Aorta (tissue), 5 donors: ENCODE data around the gene RAP1GAP2. TPM values are rescaled to one million over a fixed set of nuclear protein-coding genes. Genes with fewer than 3 reads are reported as not detected.

ENCODE experiments used
- ATAC-seq: fragments of 200-7000 bp; cut with Tn5 transposase; one replicate; pipeline ENCODE4 v1.9.1; 2022; ENCODE audit warnings: moderate library complexity; ENCODE audit not compliant: low FRiP score
- DNase-seq, 2 donors: peaks; one replicate each; pipeline ENCODE4 v3.0.0-alpha.2; 2020
- H3K27ac ChIP-seq, 2 donors: one replicate each; pipeline ENCODE4 v1.5.1; 2013; ENCODE audit warnings: low read length in 2 of 2, mild to moderate bottlenecking in 2 of 2, moderate library complexity in 2 of 2, control low read depth in 1 of 2, inconsistent platforms in 1 of 2, low read depth in 1 of 2
- H3K27me3 ChIP-seq, 2 donors: one replicate each; pipeline ENCODE4 v1.6.1; 2013; ENCODE audit warnings: control low read depth in 1 of 2, low read length in 1 of 2, mild to moderate bottlenecking in 1 of 2, moderate library complexity in 1 of 2; ENCODE audit not compliant: insufficient read depth in 2 of 2, control insufficient read depth in 1 of 2
- H3K36me3 ChIP-seq, 2 donors: one replicate each; pipeline ENCODE4 v1.6.1; 2013; ENCODE audit warnings: control low read depth in 1 of 2, low read length in 1 of 2, mild to moderate bottlenecking in 1 of 2; ENCODE audit not compliant: insufficient read depth in 2 of 2, control insufficient read depth in 1 of 2
- H3K4me1 ChIP-seq, 2 donors: one replicate each; pipeline ENCODE4 v1.6.1; 2013; ENCODE audit warnings: low read length in 2 of 2, control low read depth in 1 of 2, mild to moderate bottlenecking in 1 of 2, moderate library complexity in 1 of 2; ENCODE audit not compliant: insufficient read depth in 2 of 2, control insufficient read depth in 1 of 2
- H3K4me3 ChIP-seq, 2 donors: one replicate each; pipeline ENCODE4 v1.5.1; 2013; ENCODE audit warnings: low read length in 2 of 2, control low read depth in 1 of 2, mild to moderate bottlenecking in 1 of 2
- H3K9me3 ChIP-seq: one replicate; pipeline ENCODE4 v1.6.1; 2013; ENCODE audit warnings: mild to moderate bottlenecking, low read length; ENCODE audit not compliant: control insufficient read depth
- WGBS, 2 donors: extraction: QIAGEN DNeasy Blood & Tissue Kit; methylation state at CpG; one replicate each; pipeline ENCODE4 v1.1.7; 2013; 5-methylcytosine and 5-hydroxymethylcytosine counted together
- intact Hi-C, 2 donors: fragments of 100-400 bp; cut with DNase I; formaldehyde crosslinking; loops; one replicate each; pipeline versions ENCODE4 v1.14.2 to v1.15.0; 2022
- polyA plus RNA-seq, 2 donors: library from polyadenylated mRNA; stranded (reverse); fragments of 200-250 nt; gene quantifications; one replicate each; pipeline ENCODE4 v1.2.3, GENCODE V29; 2013
- total RNA-seq, 2 donors: library from RNA; stranded (reverse); fragmentation: NEBNext Ultra II Directional; extraction: Animal tissue kit (Norgen Biotek cat#: 25700); gene quantifications; one replicate each; pipeline ENCODE4 v1.2.1, GENCODE V29; 2021
- donor health status: healthy with polysubstance abuse.
- donor health status: Bipolar disorder and iron deficiency.
- donor health status: DM: no; HTN: no; CAD: no.
- donor health status: DM: no; HTN: no; CAD: no.
- donor health status: DM: yes; HTN: yes; CAD: no.

Gene RAP1GAP2
- total and polyA plus RNA-seq, 4 donors = 2.0 to 7.7 (median 4.2) TPM

GRCh38 chr17:3004150-3004801, 208.0 kb downstream of the RAP1GAP2 start:
- no peaks in the 10 kb centered on the region for H3K4me1 ChIP-seq
- WGBS, 2 donors = 2 to 4% methylated on average over 36 of the region's 36 CpGs
- no peaks in the 10 kb centered on the region for H3K27me3 ChIP-seq
- no peaks in the 10 kb centered on the region for H3K9me3 ChIP-seq
- intact Hi-C loops = no loop called here
- no peak overlapping the region for H3K4me3 ChIP-seq
- peak overlapping the region; percentile 53 to 70 for H3K27ac ChIP-seq
- no peaks in the 10 kb centered on the region for H3K36me3 ChIP-seq
- peak; percentile 100 for DNase-seq
- peak; percentile 96 for ATAC-seq

- intact Hi-C loops = no loop called here
- peak in 1 of 2 donors; percentile 42 for DNase-seq
- no peak for ATAC-seq
- 83 to 84% methylated on average over 13 of the region's 13 CpGs for WGBS, 2 donors
- no peak overlapping the region for H3K4me3 ChIP-seq
- no peaks in the 10 kb centered on the region for H3K36me3 ChIP-seq
- no peaks in the 10 kb centered on the region for H3K4me1 ChIP-seq
- no peaks in the 10 kb centered on the region for H3K27me3 ChIP-seq
- peak overlapping the region in 1 of 2 donors; percentile 70 for H3K27ac ChIP-seq
- no peaks in the 10 kb centered on the region for H3K9me3 ChIP-seq
Measured at GRCh38 chr17:3004925-3005324, 208.7 kb downstream of the RAP1GAP2 start.

DNA sequence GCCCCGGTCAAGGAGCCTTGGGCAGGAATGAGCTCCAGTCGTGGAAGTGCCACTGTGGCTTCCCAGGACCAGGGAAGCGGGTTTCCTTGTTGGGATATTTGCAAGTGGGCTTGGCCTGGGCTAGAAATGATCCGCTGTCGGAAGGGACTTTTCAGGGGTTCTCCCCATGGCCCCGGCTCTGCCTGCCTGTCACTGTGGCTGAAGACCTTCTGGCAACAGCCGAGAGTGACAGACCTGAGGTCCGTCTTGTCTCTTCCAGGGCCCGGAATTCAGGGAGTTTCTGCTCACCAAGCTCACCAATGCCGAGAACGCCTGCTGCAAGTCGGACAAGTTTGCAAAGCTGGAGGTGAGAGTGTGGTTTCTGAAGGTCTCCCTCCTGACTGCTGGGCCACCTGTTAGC, 209.5 kb downstream of the RAP1GAP2 start:
- Histone ChIP-seq H3K27ac (no peak overlapping the region), H3K4me1 (no peaks in the 10 kb centered on the region), H3K27me3 (no peaks in the 10 kb centered on the region), H3K36me3 (no peaks in the 10 kb centered on the region), H3K9me3 (no peaks in the 10 kb centered on the region), H3K4me3 (no peak overlapping the region)
- ATAC-seq (no peak), DNase-seq (peak in 1 of 2 donors; percentile 21)
- intact Hi-C loops = no loop called here
- 94 to 95% methylated on average over 12 of the region's 12 CpGs for WGBS, 2 donors

DNA sequence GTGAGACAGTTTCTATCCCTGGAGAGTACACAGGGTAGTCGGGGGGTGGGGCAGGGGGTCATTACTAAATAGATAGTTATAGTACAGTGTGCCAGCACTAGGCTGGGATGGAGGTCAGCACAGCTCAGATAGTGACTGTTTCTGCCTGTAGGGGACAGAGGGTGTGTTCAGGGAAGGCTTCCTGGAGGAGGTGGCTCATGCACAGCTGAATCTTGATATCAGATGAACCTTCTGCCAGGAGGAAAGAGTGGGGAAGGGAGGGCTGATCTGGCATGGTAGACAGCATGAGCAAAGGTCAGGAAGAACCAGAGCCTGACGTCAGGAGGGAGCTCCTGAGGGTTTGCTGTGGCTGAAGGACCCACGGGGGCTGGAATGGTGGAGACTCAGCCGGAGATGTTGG, 210.6 kb downstream of the RAP1GAP2 start:
- no peak for ATAC-seq
- Histone ChIP-seq H3K4me1 (no peaks in the 10 kb centered on the region), H3K36me3 (no peaks in the 10 kb centered on the region), H3K9me3 (no peaks in the 10 kb centered on the region), H3K4me3 (no peak overlapping the region), H3K27ac (no peak overlapping the region), H3K27me3 (no peaks in the 10 kb centered on the region)
- WGBS, 2 donors = 74 to 77% methylated on average over 4 of the region's 4 CpGs
- peak in 1 of 2 donors; percentile 1 for DNase-seq
- intact Hi-C loops = no loop called here

DNA sequence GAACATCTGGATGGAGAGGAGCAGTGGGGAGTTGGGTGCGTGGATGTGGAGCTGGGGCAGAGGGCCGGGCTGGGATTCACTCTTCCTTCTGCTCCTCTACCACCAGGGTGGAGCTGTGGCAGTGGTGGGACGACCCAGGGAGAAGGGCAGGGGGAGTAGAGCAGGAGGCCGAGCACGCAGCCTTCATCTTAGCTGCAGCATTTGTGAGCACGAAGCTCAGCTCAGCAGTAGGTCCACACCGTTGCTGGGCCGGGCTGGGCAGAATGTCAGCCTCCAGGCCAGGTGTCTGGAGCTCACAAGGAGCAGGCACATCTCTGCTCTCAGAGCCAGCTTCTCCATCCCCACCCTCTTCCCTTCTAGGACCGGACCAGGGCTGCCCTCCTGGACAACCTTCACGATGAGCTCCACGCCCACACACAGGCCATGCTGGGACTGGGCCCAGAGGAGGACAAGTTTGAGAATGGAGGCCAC, 211.4 kb downstream of the RAP1GAP2 start:
- peak in 1 of 2 donors; percentile 36 for DNase-seq
- no peak for ATAC-seq
- Histone ChIP-seq H3K27ac (no peak overlapping the region), H3K9me3 (no peaks in the 10 kb centered on the region), H3K4me3 (no peak overlapping the region), H3K27me3 (no peaks in the 10 kb centered on the region), H3K36me3 (no peaks in the 10 kb centered on the region), H3K4me1 (no peaks in the 10 kb centered on the region)
- 96% methylated on average over 11 of the region's 11 CpGs for WGBS, 2 donors
- intact Hi-C loops = loop anchor here in 1 of 2 donors (2.0 kb wide), 1 partner anchor 177 kb away; no protein-coding TSS in a partner anchor

- intact Hi-C loops = loop anchor here in 1 of 2 donors (2.0 kb wide), 1 partner anchor 178 kb away; no protein-coding TSS in a partner anchor
- no peak overlapping the region for H3K4me3 ChIP-seq
- WGBS, 2 donors = 94 to 95% methylated on average over 25 of the region's 25 CpGs
- H3K27ac ChIP-seq = no peak overlapping the region
- H3K4me1 ChIP-seq = no peaks in the 10 kb centered on the region
- no peaks in the 10 kb centered on the region for H3K9me3 ChIP-seq
- H3K27me3 ChIP-seq = no peaks in the 10 kb centered on the region
- DNase-seq = peak in 1 of 2 donors; percentile 29
- no peak for ATAC-seq
- no peaks in the 10 kb centered on the region for H3K36me3 ChIP-seq
Measured at GRCh38 chr17:3008336-3009288, 212.4 kb downstream of the RAP1GAP2 start.

DNA sequence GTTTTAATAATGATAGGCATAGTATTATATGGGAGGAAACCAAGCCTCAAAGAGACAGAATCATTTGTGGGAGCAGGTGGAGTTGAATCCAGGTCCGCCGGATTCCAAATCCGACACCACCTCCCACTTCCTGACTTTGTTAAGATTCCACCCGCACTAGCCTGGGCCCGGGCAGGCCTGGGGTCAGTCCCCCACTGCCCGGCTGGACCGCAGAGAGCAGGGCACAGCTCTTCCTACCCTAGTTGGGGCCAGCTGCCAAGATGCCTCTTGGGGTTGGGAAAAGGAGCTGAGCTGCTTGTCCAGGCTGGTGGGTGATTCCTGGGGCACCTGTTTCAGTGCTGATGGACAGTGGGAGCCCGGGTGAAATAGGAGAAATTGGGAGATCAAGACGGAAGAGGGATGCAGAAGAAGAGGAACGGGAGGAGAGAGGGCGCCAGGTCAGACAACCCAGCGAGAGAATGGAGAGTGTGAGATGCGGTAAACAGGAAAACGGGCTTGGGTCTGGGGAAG, 213.2 kb downstream of the RAP1GAP2 start:
- Histone ChIP-seq H3K27me3 (no peaks in the 10 kb centered on the region), H3K27ac (no peak overlapping the region), H3K9me3 (no peaks in the 10 kb centered on the region), H3K36me3 (no peaks in the 10 kb centered on the region), H3K4me1 (no peaks in the 10 kb centered on the region), H3K4me3 (no peak overlapping the region)
- 87 to 88% methylated on average over 14 of the region's 14 CpGs for WGBS, 2 donors
- intact Hi-C loops = loop anchor here in 1 of 2 donors (2.0 kb wide), 1 partner anchor 179 kb away; no protein-coding TSS in a partner anchor
- peak in 1 of 2 donors; percentile 19 for DNase-seq
- ATAC-seq = no peak

- WGBS, 2 donors = 93 to 94% methylated on average over 7 of the region's 7 CpGs
- Histone ChIP-seq H3K4me1 (no peaks in the 10 kb centered on the region), H3K4me3 (no peak overlapping the region), H3K27me3 (no peaks in the 10 kb centered on the region), H3K27ac (no peak overlapping the region), H3K36me3 (no peaks in the 10 kb centered on the region), H3K9me3 (no peaks in the 10 kb centered on the region)
- ATAC-seq (no peak), DNase-seq (peak in 1 of 2 donors; percentile 50)
- intact Hi-C loops = loop anchor here (5.0 kb wide), 2 partner anchors 165 to 185 kb away; no protein-coding TSS in a partner anchor
Measured at GRCh38 chr17:3011891-3012290, 215.7 kb downstream of the RAP1GAP2 start.
